Activated CD4-positive, alpha-beta T cell treated with anti-CD3 and anti-CD28 coated beads for 4 hours (primary cell): ENCODE measurements around the gene DHRS13.
"Not testable (repeated sequence)": the region's sequence is repeated elsewhere in the genome, so short reads cannot be mapped to it uniquely, and the experiment has no call there.

Experiments
- DNase-seq, 2 donors: peaks; one replicate each; pipeline ENCODE4 v3.0.0-alpha.2; 2020

DHRS13 gene

GRCh38 chr17:28934508-28934907 is 31.6 kb upstream of the DHRS13 start:
- not testable (repeated sequence) for DNase-seq

DNA sequence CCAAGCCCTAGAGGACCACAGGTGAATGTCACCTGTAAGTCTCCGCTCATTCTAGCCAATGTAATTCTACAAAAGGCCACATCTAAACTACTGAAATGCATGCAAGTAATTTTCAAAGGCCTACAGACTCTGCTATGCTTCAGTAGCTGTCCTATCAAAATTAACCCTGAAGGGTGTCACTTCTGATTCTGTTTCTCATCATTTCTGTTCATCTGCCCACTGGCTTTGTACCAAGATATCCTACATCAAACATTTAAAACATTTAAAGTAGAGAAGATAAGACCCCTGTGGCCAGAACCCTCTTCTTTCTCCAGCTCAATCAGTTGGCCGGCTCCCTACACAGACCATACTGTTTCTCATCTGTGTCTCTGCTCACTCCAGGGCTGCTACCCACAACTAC is 26.9 kb upstream of the DHRS13 start:
- DNase-seq: no peak

GRCh38 chr17:28928061-28928460 is 25.2 kb upstream of the DHRS13 start:
- peak in 1 of 2 donors; percentile 18 for DNase-seq

DNA sequence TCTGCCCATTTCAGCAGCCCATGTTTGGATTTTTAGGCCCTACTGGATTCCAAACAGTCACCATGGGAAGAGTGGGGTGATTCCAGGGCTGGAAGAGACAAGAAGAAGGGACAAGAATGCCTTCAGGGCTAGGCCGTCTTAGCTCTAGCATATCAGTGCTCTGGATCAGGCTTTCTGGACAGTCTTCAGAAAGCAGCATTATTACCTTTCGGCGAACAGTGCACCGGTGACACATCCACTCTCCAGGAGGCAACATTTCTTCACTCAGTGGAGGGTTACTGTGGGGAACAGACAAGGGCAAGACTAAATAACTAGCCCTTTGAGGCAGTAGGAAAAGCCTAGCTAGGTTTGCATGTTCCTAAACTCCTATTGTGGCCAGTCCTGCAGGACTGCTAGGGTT is 23.9 kb upstream of the DHRS13 start:
- DNase-seq: no peak

DNA sequence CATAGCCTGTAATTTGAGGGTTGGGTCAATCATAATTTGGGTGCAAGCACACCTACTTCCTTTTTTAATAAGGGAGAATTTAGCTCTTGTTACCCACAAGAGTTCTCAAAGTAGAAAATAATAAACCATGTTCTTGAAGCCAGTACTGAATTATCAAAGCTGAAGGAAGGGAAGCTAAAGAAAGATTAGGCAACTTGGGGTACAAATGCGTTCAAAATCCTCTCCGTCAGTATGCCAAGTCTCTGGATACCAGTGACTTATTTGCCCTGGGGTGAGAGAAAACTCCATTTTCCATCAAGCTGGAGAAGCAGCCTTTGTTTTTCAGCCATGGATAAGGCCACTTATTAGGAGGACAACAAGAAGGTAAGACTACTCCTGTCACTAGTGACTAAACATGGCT is 23.5 kb upstream of the DHRS13 start:
- no peak for DNase-seq

- peak; percentile 50 to 56 for DNase-seq
These were observed 23.1 kb upstream of the DHRS13 start for GRCh38 chr17:28925912-28926365.

GRCh38 chr17:28920201-28920600 is 17.3 kb upstream of the DHRS13 start:
- no peak for DNase-seq

DNA sequence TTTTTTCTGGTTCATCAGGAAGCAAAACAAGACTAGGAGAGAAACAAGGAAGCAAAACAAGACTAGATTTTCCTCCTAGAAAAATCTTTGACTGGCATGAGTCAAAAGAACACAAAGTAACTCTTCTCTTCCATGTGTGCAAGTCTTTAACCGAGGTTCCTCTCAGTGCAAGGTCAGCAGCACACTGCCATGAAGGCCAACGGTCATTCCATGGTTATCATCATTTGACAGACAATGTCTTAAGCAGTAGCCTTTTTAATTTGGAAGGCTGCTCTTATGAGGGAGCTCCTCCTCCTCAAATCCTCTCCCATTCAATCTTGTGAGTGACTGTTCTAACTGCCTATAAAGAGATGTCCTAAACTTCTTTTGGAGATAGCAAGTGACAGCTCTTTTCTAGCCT is 15.4 kb upstream of the DHRS13 start:
- DNase-seq: no peak

GRCh38 chr17:28917465-28917864 is 14.6 kb upstream of the DHRS13 start:
- DNase-seq: no peak

DNA sequence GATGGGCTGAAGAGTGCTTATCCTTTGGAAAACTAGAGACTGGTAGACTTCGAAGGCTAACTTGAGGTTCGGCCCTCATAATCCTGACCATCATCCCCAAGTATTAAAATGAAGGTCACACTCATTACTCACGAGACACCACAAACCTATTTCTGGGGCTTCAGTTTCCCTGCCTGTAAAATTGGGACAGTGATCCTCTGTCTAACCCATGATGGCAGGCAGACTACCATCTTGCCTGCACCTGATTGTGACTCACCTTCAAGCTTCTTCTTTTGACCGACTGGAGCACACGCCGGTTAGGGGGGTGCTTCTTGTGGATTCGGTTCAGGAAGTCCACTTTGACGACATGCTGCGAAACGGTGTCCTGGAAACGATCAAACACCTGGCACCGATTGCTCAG is 14.2 kb upstream of the DHRS13 start:
- no peak for DNase-seq

DNA sequence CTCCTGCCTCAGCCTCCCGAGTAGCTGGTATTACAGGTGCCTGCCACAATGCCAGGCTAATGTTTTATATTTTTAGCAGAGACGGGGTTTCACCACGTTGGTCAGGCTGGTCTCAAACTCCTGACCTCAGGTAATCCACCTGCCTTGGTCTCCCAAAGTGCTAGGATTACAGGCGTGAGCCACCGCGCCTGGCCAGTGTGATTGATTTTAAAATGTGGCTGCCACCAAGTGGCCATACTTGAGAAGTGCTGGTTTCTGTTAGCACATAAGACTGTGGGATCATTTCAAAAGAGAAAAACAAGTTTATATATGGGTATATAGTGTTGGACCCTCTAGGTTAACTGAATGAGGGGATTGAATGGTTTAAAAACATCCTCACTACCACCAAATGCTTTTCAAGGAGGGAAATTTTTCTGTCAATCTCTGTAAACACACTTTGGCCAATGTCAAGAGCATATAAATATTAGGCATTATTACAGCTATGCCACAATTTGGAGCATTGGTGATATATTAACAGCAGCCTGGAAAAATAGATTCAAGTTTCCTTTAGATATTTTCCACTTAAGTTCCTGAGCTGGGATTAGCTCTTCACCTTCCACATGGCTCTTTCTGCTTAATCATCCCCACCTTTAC is 13.5 kb upstream of the DHRS13 start:
- DNase-seq: peak in 1 of 2 donors; percentile 48

- DNase-seq: no peak
These were observed 10.1 kb upstream of the DHRS13 start for GRCh38 chr17:28912938-28913333.

GRCh38 chr17:28912281-28912937 is 9.5 kb upstream of the DHRS13 start:
- DNase-seq: no peak

GRCh38 chr17:28911411-28912045 is 8.6 kb upstream of the DHRS13 start:
- no peak for DNase-seq

DNA sequence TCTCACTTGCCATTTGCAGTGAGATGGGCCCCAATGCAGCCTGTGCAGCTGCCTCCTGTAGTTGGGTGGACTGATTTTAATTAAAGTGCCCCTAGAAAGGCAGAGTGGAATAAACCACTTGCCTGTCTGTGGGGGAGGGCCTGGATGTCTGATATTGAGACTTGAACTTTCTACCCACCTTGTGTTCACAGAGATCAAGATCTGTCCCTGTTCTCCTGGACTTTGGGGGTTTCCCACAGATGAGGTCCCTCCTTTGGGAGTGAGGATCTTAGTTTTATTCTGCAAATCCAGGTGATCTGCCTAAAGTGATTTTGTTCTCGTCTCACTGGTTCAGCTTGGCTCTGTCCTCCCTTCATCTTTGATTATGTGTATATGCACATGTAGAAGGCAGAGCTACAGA is 7.7 kb upstream of the DHRS13 start:
- DNase-seq: no peak

DNA sequence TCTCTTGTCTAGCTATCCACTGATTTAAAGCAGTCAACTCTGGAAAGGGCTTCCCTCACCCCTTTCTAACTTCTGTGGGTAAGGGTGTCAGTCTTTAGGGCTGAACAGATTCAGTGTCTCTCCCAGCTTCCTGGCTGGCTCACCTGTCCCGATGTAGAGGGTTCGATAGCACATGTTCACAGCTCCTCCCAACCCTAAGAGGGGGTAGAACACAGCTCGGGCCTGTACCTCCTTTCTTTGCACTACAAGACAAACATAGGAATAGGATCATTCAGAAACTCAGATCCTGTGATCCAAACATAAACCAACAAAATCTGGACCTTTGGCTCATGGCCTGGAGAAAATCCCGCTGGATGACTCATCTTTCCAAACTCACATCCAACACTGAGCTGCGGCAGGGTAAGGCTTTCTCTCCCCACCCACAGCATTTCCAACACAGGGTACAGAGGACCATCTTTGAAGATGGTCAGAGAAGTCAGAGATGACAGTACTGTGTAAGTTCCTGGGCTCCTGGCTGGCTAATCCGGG is 5.8 kb upstream of the DHRS13 start:
- no peak for DNase-seq

- DNase-seq: no peak
These were observed 5.0 kb upstream of the DHRS13 start for GRCh38 chr17:28907709-28908475.

DNA sequence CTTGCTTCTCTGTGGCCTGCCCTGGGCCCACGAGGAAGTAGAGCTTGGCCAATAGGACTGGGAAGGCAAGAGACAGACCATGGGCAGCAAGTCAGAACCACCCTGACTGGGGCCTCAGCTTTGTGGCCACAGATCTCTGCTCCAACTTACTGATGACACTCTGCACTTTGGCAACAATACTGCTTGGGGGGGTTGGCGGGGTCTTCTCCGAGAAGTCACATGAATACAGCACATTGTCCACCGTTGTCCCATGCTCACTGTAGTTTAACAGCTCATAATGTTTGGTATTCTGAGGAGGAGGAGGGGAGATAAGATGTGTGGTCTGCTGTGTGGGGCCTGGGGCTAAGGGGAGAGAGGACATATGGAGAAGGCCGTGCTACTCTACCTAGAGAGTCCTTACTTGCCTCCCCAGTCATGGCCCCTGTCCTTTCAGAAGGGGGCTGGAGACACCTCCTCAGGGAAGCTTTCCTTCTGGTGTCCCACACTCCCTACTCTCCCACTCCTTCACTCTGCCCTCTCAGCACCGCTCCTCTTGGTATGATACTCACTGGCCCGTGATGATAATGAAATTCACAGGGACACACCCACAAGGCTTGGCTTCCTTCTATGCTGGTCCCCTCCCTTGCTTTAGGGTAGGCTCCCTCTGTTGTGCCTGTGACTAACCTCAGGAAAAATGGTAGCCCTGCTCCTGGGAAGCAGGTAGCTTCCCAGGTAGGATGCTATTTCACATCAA is 4.0 kb upstream of the DHRS13 start:
- DNase-seq: no peak

- no peak for DNase-seq
These were observed 3.4 kb upstream of the DHRS13 start for GRCh38 chr17:28906276-28906675.

DNA sequence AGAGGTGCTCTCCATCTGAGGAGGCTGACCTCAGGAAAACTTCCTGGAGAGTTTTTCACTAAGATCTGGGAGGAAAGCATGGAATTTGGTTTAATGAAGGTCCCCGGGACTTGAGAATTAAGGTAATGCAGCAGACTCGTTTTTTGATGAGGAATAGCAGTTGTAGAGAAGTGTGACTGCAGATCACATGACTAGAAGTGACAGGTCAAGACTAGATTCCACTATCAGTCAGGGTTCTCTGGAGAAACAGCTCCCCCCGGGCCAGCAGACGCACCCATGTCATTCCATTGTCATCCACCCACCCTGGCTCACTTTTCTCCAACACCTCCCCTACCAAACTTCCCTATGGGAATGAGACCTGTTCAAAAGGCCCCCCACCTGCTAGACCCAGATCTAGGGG is 1.9 kb upstream of the DHRS13 start:
- no peak for DNase-seq

- not testable (repeated sequence) for DNase-seq
These were observed 615 bp upstream of the DHRS13 start for GRCh38 chr17:28903546-28903841.

DNA sequence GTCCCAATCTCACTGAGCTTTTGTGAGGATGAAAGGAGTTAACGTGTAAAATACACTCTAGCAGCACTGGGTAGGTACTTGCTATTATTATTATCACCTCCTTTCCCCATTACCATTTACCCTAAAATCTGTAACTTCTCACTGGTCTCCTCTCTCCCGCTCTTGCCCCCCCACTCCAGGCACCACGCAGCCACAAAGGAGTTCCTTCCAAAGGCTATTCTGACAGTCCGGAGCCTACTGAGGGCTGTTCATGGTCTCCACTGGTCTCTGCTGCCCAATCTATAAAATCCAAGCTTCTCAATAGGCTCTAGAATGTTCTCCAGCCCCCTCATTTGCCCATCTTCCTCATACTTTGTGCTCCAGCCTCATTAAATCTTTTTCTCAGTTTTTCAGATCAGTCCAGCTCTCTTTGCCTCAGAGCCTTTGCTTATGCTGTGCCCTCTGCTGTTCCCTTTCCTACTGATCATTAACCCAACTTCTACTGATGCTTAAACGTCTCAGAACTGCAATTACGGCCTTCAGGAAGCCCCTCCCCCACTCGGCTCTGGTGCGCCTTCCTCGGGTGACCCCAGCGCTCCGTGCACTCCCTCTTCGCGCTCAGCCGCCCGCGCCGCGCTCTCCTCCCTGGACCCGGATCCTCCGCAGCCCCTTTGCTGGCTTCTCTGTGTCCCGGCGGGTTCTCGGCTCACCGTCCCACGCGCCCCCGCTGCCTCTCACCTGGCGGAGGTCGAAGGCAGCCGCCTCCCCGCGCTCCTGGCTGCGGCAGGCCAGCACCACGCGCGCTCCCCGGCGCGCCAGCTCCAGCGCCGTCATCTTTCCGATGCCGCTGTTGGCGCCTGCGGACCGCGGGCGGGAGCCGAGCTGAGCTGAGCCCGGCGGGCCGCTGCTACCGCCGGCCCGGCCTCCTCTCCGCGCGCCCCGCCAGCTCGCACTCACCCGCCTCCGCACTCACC is 737 bp downstream of the DHRS13 start:
- DNase-seq: peak; percentile 49 to 58
